Testis (tissue), 3 donors: ENCODE data around the gene CCDC47. TPM values are rescaled to one million over a fixed set of nuclear protein-coding genes. Genes with fewer than 3 reads are reported as not detected.

Experiments
- DNase-seq: peaks from one replicate; pipeline ENCODE4 v3.0.0-alpha.2; 2019
- H3K27ac ChIP-seq, 2 donors: fragments of 200-600 bp; sonication (generic); one replicate each; pipeline ENCODE4 v1.5.1; 2019
- H3K27me3 ChIP-seq: fragments of 200-600 bp; sonication (generic); one replicate; pipeline ENCODE4 v1.5.1; 2019
- H3K36me3 ChIP-seq: fragments of 200-600 bp; sonication (generic); one replicate; pipeline ENCODE4 v1.5.1; 2017; ENCODE audit warnings: low read depth; ENCODE audit errors: missing control alignments
- H3K4me1 ChIP-seq: fragments of 200-600 bp; sonication (generic); one replicate; pipeline ENCODE4 v1.5.1; 2019
- H3K4me3 ChIP-seq, 2 donors: fragments of 200-600 bp; sonication (generic); one replicate each; pipeline ENCODE4 v1.5.1; 2017 to 2019
- H3K9me3 ChIP-seq: fragments of 200-600 bp; sonication (generic); one replicate; pipeline ENCODE4 v1.5.1; 2017
- CTCF ChIP-seq, 3 experiments: fragments of 450-650 bp in 2 of 3; fragments of 200-600 bp in 1 of 3; sonication (generic) in 1 of 3; IDR thresholded peaks; one replicate each; pipeline ENCODE4 v1.5.1; 2016 to 2019; ENCODE audit warnings: antibody characterized with exemption in 3 of 3, mild to moderate bottlenecking in 2 of 3, moderate library complexity in 1 of 3
- POLR2A ChIP-seq: fragments of 450-650 bp; IDR thresholded peaks from one replicate; pipeline ENCODE4 v1.6.1; 2017; ENCODE audit warnings: antibody characterized with exemption, mild to moderate bottlenecking, moderate library complexity
- WGBS, 2 donors: methylation state at CpG; one replicate each; pipeline ENCODE4 v1.1.5; 2018; 5-methylcytosine and 5-hydroxymethylcytosine counted together
- intact Hi-C: fragments of 100-400 bp; cut with DNase I; formaldehyde crosslinking; loops from one replicate; pipeline ENCODE4 v1.15.1; 2023; ENCODE audit warnings: low total_unique reads
- polyA plus RNA-seq: library from polyadenylated mRNA; stranded (reverse); fragments of 350-450 nt; fragmentation: Illumina TruSeq; extraction: RNeasy Lipid Tissue Mini Kit (QIAGEN cat#74804); gene quantifications from one replicate; pipeline ENCODE4 v1.2.3, GENCODE V29; 2014; ENCODE audit warnings: low read depth, low replicate concordance; ENCODE audit not compliant: insufficient read depth
- total RNA-seq, 2 donors: library from RNA; depleted of rRNA; stranded (reverse); fragments of >200 nt; gene quantifications; one replicate each; pipeline ENCODE4 v1.2.3, GENCODE V29; 2016

The CCDC47 gene
- total and polyA plus RNA-seq, 3 donors from 2014 or later: 52.4 to 68.0 (median 65.7) TPM

- Histone ChIP-seq H3K27me3 (no peaks in the 10 kb centered on the region), H3K4me3 (no peak overlapping the region), H3K27ac (no peak overlapping the region), H3K36me3 (no peaks in the 10 kb centered on the region), H3K4me1 (no peaks in the 10 kb centered on the region), H3K9me3 (no peaks in the 10 kb centered on the region)
- DNase-seq: no peak
- 78 to 89% methylated on average over 2 of the region's 2 CpGs for WGBS, 2 donors
- intact Hi-C loops: loop anchor here (10.0 kb wide), 1 partner anchor 191 kb away; the partner anchor contains the start of gene MAP3K3
- TF ChIP-seq POLR2A: no peak
- TF ChIP-seq CTCF (IDR thresholded peaks at IDR 0.05): no peak
Observed at GRCh38 chr17:63816123-63816522, 42.7 kb upstream of the CCDC47 start.

GRCh38 chr17:63809970-63810369 is 36.6 kb upstream of the CCDC47 start:
- Histone ChIP-seq H3K9me3 (no peaks in the 10 kb centered on the region), H3K36me3 (no peaks in the 10 kb centered on the region), H3K27ac (no peak overlapping the region), H3K27me3 (no peaks in the 10 kb centered on the region), H3K4me1 (no peaks in the 10 kb centered on the region), H3K4me3 (no peak overlapping the region)
- no peak for DNase-seq
- TF ChIP-seq CTCF (IDR thresholded peaks at IDR 0.05) (no peak), POLR2A (no peak)
- intact Hi-C loops: loop anchor here (10.0 kb wide), 1 partner anchor 185 kb away; the partner anchor contains the start of gene MAP3K3
- WGBS, 2 donors: 85 to 92% methylated on average over 9 of the region's 9 CpGs

- no peaks in the 10 kb centered on the region for H3K27me3 ChIP-seq
- H3K27ac ChIP-seq: no peak overlapping the region
- intact Hi-C loops: no loop called here
- no peaks in the 10 kb centered on the region for H3K9me3 ChIP-seq
- TF ChIP-seq CTCF (IDR thresholded peaks at IDR 0.05): no peak
- no peak for TF ChIP-seq POLR2A
- no peak overlapping the region for H3K4me3 ChIP-seq
- WGBS, 2 donors: 60 to 72% methylated on average over 2 of the region's 2 CpGs
- no peaks in the 10 kb centered on the region for H3K4me1 ChIP-seq
- DNase-seq: no peak
- H3K36me3 ChIP-seq: no peaks in the 10 kb centered on the region
Observed at GRCh38 chr17:63805591-63805990, 32.2 kb upstream of the CCDC47 start.

- 83 to 97% methylated on average over 1 of the region's 1 CpG for WGBS, 2 donors
- no peak for DNase-seq
- H3K4me1 ChIP-seq: no peaks in the 10 kb centered on the region
- H3K4me3 ChIP-seq: no peak overlapping the region
- no peak overlapping the region for H3K27ac ChIP-seq
- no peaks in the 10 kb centered on the region for H3K27me3 ChIP-seq
- H3K36me3 ChIP-seq: no peaks in the 10 kb centered on the region
- intact Hi-C loops: no loop called here
- TF ChIP-seq POLR2A: no peak
- no peak for TF ChIP-seq CTCF (IDR thresholded peaks at IDR 0.05)
- H3K9me3 ChIP-seq: no peaks in the 10 kb centered on the region
Observed at GRCh38 chr17:63804328-63804727, 30.9 kb upstream of the CCDC47 start.

- Histone ChIP-seq H3K27ac (no peak overlapping the region), H3K4me1 (no peaks in the 10 kb centered on the region), H3K27me3 (no peaks in the 10 kb centered on the region), H3K36me3 (no peaks in the 10 kb centered on the region), H3K4me3 (no peak overlapping the region), H3K9me3 (no peaks in the 10 kb centered on the region)
- intact Hi-C loops: no loop called here
- no peak for DNase-seq
- TF ChIP-seq POLR2A: no peak
- TF ChIP-seq CTCF (IDR thresholded peaks at IDR 0.05): no peak
- 87 to 100% methylated on average over 1 of the region's 1 CpG for WGBS, 2 donors
Observed at GRCh38 chr17:63800783-63801182, 27.4 kb upstream of the CCDC47 start.
